KMS-11 (cell line): Measurements from ENCODE around the gene SLAMF9.

Source experiments
- H2AFZ ChIP-seq: fragments of 200-600 bp; sonication (generic); 2 replicates; pipeline ENCODE4 v1.6.1; 2016; ENCODE audit warnings: antibody characterized with exemption, mixed run types, low read depth
- H3K27ac ChIP-seq: fragments of 200-600 bp; sonication (generic); 2 replicates; pipeline ENCODE4 v1.6.1; 2016; ENCODE audit warnings: mild to moderate bottlenecking, mixed run types
- H3K27me3 ChIP-seq: fragments of 200-600 bp; sonication (generic); 2 replicates; pipeline ENCODE4 v1.6.1; 2017; ENCODE audit warnings: mild to moderate bottlenecking, low read depth, mixed run types, moderate library complexity; ENCODE audit not compliant: insufficient read depth
- H3K36me3 ChIP-seq: fragments of 200-600 bp; sonication (generic); 2 replicates; pipeline ENCODE4 v1.6.1; 2017; ENCODE audit warnings: mild to moderate bottlenecking, mixed run types; ENCODE audit not compliant: insufficient read depth
- H3K4me1 ChIP-seq: fragments of 200-600 bp; sonication (generic); 2 replicates; pipeline ENCODE4 v1.6.1; 2016; ENCODE audit warnings: mild to moderate bottlenecking, low read depth, mixed run types; ENCODE audit not compliant: poor library complexity, severe bottlenecking
- H3K4me2 ChIP-seq: fragments of 200-600 bp; sonication (generic); 2 replicates; pipeline ENCODE4 v1.7.0; 2016; ENCODE audit warnings: mild to moderate bottlenecking, mixed run types
- H3K4me3 ChIP-seq: fragments of 200-600 bp; sonication (generic); IDR thresholded peaks from 2 replicates; pipeline ENCODE4 v1.6.1; 2017; ENCODE audit warnings: low read depth, low read length, mixed read lengths; ENCODE audit not compliant: insufficient read depth
- H3K79me2 ChIP-seq: fragments of 200-600 bp; sonication (generic); 2 replicates; pipeline ENCODE4 v1.6.1; 2016; ENCODE audit warnings: low read depth, mixed run types; ENCODE audit not compliant: insufficient read depth
- H3K9ac ChIP-seq: fragments of 200-600 bp; sonication (generic); 2 replicates; pipeline ENCODE4 v1.6.1; 2016; ENCODE audit warnings: mild to moderate bottlenecking, mixed run types
- H4K20me1 ChIP-seq: fragments of 200-600 bp; sonication (generic); 2 replicates; pipeline ENCODE4 v1.6.1; 2016; ENCODE audit warnings: mild to moderate bottlenecking, mixed run types; ENCODE audit not compliant: insufficient read depth
- CTCF ChIP-seq: fragments of 200-600 bp; sonication (generic); conservative IDR thresholded peaks from 2 replicates; pipeline ENCODE4 v1.6.1; 2017; ENCODE audit warnings: low read depth, mild to moderate bottlenecking, antibody characterized with exemption, low read length, moderate library complexity, mixed read lengths

SLAMF9 gene

DNA sequence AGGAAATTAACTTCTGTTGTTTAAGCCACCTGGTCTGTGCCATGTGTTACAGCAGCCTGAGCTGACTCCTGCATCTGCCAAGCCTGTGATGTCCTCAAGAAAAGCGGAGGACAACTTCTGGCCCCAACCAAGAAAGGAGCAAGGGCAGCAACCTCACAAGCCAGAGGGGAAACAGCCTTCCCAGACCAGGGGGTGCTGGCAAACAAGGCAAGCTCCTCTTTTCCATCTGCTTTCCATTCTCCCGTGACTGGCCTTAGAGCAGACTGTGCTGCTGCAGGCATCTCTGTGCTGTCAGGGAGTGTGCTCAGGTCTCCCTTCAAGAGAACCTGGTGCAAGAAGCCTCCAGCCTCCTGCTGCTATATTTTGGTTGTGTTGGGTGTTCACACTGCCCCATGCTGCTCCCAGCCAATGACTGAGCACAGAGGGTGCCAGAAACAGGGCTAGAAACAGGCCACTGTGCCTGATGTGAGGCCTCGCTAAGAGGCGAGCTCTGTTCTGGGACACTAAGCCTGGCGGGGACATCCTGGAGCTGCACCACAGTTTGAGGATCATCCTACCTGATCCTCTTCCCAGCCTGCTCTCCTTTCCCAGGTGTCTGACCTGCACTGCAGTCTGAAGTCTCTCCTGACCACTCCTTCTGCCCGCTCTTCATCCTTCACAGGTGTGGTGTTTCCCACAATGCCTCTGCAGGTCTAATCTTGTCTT lies 27.5 kb upstream of the SLAMF9 start:
- no peak overlapping the region for H3K9ac ChIP-seq
- no peaks in the 10 kb centered on the region for H3K27me3 ChIP-seq
- no peak overlapping the region for H2AFZ ChIP-seq
- no peaks in the 10 kb centered on the region for H3K79me2 ChIP-seq
- TF ChIP-seq CTCF = no peak
- no peak overlapping the region for H3K4me2 ChIP-seq
- no peak overlapping the region for H3K4me3 ChIP-seq
- H3K27ac ChIP-seq = no peak overlapping the region
- H4K20me1 ChIP-seq = no peaks in the 10 kb centered on the region
- no peaks in the 10 kb centered on the region for H3K36me3 ChIP-seq
- no peaks in the 10 kb centered on the region for H3K4me1 ChIP-seq

DNA sequence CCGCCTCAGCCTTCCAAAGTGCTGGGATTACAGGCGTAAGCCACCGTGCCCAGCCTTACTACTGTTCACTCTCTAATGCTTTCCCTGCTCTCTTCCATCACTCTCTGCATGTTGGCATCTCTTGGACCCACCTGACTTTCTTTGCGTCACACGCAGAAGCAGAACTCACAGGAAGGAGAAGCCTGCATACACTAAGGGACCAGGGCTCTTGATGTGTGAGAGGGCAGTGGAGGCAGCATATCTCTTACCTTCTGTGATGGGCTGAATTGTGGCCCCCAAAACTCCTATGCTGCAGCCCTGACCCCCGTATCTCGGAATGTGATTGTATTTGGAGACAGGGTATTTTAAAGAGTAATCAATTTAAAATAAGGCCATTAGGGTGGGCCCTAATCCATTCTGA lies 26.7 kb upstream of the SLAMF9 start:
- no peaks in the 10 kb centered on the region for H4K20me1 ChIP-seq
- no peaks in the 10 kb centered on the region for H3K27me3 ChIP-seq
- H3K4me3 ChIP-seq = no peak overlapping the region
- no peak for TF ChIP-seq CTCF
- H3K9ac ChIP-seq = no peak overlapping the region
- H3K27ac ChIP-seq = no peak overlapping the region
- H3K36me3 ChIP-seq = no peaks in the 10 kb centered on the region
- H3K4me1 ChIP-seq = no peaks in the 10 kb centered on the region
- H2AFZ ChIP-seq = no peak overlapping the region
- no peak overlapping the region for H3K4me2 ChIP-seq
- H3K79me2 ChIP-seq = no peaks in the 10 kb centered on the region

GRCh38 chr1:159980076-159980475 lies 26.0 kb upstream of the SLAMF9 start:
- Histone ChIP-seq H3K4me2 (no peak overlapping the region), H3K79me2 (no peaks in the 10 kb centered on the region), H3K36me3 (no peaks in the 10 kb centered on the region), H4K20me1 (no peaks in the 10 kb centered on the region), H3K4me3 (no peak overlapping the region), H3K9ac (no peak overlapping the region), H3K4me1 (no peaks in the 10 kb centered on the region), H2AFZ (no peak overlapping the region), H3K27ac (no peak overlapping the region), H3K27me3 (no peaks in the 10 kb centered on the region)
- no peak for TF ChIP-seq CTCF

DNA sequence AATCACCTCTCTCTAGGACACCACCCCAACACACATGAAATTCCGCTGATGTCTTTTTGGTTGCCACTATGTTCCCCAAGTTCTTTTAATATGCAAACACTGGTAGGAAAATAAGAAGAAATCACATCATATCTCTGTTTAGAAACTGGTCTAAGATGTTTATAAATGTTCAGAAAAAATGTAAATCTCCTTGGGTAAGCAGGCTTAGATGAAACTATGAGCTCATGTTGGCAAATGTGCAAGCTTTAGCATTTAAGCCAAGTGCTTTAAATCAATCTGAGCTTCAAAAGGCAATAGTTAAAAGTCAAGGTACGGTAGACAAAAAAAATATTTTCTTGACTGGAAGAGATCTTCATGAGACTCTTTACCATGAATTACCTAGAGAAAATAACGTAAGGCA lies 25.2 kb upstream of the SLAMF9 start:
- Histone ChIP-seq H3K4me3 (no peak overlapping the region), H3K27ac (no peak overlapping the region), H3K27me3 (no peaks in the 10 kb centered on the region), H3K4me2 (no peak overlapping the region), H3K36me3 (no peaks in the 10 kb centered on the region), H2AFZ (no peak overlapping the region), H3K79me2 (no peaks in the 10 kb centered on the region), H3K9ac (no peak overlapping the region), H4K20me1 (no peaks in the 10 kb centered on the region), H3K4me1 (no peaks in the 10 kb centered on the region)
- no peak for TF ChIP-seq CTCF
